H1 (cell line): ENCODE data around the gene PLSCR1. TPM values are rescaled to one million over a fixed set of nuclear protein-coding genes. Genes with fewer than 3 reads are reported as not detected.

Experiments used
- CTCF ChIA-PET: fragments of 300-600 bp; sonication (Branson Sonifier 250); formaldehyde crosslinking; loops from one replicate; lab custom pipeline; 2021; ENCODE audit not compliant: partially characterized antibody; lab: Charles Lee
- POLR2A ChIA-PET: fragments of 300-600 bp; sonication (Branson Sonifier 250); formaldehyde crosslinking; loops from one replicate; lab custom pipeline; 2021; ENCODE audit warnings: inconsistent platforms; ENCODE audit not compliant: partially characterized antibody; lab: Charles Lee
- DNase-seq, 2 experiments: peaks; one replicate each; pipeline versions ENCODE4 v3.0.0 to v3.0.0-alpha.2; 2010 to 2022; ENCODE audit warnings: low spot score in 2 of 2, low read depth in 1 of 2, mixed read lengths in 1 of 2
- FAIRE-seq: peaks from 2 replicates; lab custom pipeline; 2011; peaks lifted over from hg19 to GRCh38; lab: Jason Lieb, UNC
- H2AFZ ChIP-seq: 2 replicates; pipeline ENCODE4 v1.8.1; 2012; ENCODE audit warnings: low read length, inconsistent platforms
- H2AK5ac ChIP-seq: 2 replicates; pipeline ENCODE4 v1.6.1; 2013; ENCODE audit warnings: low read depth, low read length
- H2BK120ac ChIP-seq: replicated peaks from 2 replicates; pipeline ENCODE3; 2013; ENCODE audit warnings: low read depth, low read length, inconsistent platforms
- H2BK12ac ChIP-seq: 2 replicates; pipeline ENCODE4 v1.6.1; 2013; ENCODE audit warnings: low read depth, low read length
- H2BK15ac ChIP-seq: 2 replicates; pipeline ENCODE4 v1.6.1; 2013; ENCODE audit warnings: low read length
- H2BK20ac ChIP-seq: 2 replicates; pipeline ENCODE4 v1.6.1; 2013; ENCODE audit warnings: low read length
- H2BK5ac ChIP-seq: 2 replicates; pipeline ENCODE4 v1.6.1; 2013; ENCODE audit warnings: low read depth, low read length
- H3K14ac ChIP-seq: 2 replicates; pipeline ENCODE4 v1.6.1; 2013; ENCODE audit warnings: inconsistent platforms; ENCODE audit not compliant: insufficient read length
- H3K18ac ChIP-seq: 2 replicates; pipeline ENCODE4 v1.6.1; 2013; ENCODE audit warnings: low read length; ENCODE audit errors: extremely low read depth
- H3K23ac ChIP-seq: 2 replicates; pipeline ENCODE4 v1.6.1; 2013; ENCODE audit warnings: inconsistent platforms; ENCODE audit not compliant: insufficient read length
- H3K23me2 ChIP-seq: 2 replicates; pipeline ENCODE4 v1.6.1; 2013; ENCODE audit warnings: low read depth, low read length
- H3K27ac ChIP-seq: 2 replicates; pipeline ENCODE4 v1.6.1; 2011; ENCODE audit warnings: low read depth, low read length, inconsistent platforms
- H3K27me3 ChIP-seq, 4 experiments: replicated peaks in 1 of 4; 1 replicate in 1 of 4; 2 replicates in 3 of 4; pipeline versions ENCODE4 v1.6.1 to v1.8.1; 2011 to 2013; ENCODE audit warnings: low read length in 3 of 4, mild to moderate bottlenecking in 3 of 4, inconsistent platforms in 2 of 4, mixed read lengths in 2 of 4, moderate library complexity in 1 of 4; ENCODE audit not compliant: control insufficient read depth in 3 of 4, insufficient read depth in 3 of 4; ENCODE audit errors: extremely low read depth in 1 of 4
- H3K36me3 ChIP-seq, 4 experiments: 2 replicates each; pipeline versions ENCODE4 v1.6.1 to v1.8.1; 2011 to 2013; ENCODE audit warnings: mild to moderate bottlenecking in 4 of 4, low read length in 3 of 4, moderate library complexity in 2 of 4, control low read depth in 1 of 4, inconsistent platforms in 1 of 4; ENCODE audit not compliant: insufficient read depth in 4 of 4, control insufficient read depth in 2 of 4
- H3K4ac ChIP-seq: replicated peaks from 2 replicates; pipeline ENCODE3; 2013; ENCODE audit warnings: low read length, low read depth, mixed read lengths, inconsistent platforms; ENCODE audit not compliant: insufficient read length
- H3K4me1 ChIP-seq, 4 experiments: replicated peaks in 1 of 4; 1 replicate in 1 of 4; 2 replicates in 3 of 4; pipeline versions ENCODE4 v1.6.1 to v1.8.1; 2011 to 2013; ENCODE audit warnings: low read length in 3 of 4, inconsistent platforms in 2 of 4, mixed read lengths in 1 of 4; ENCODE audit not compliant: insufficient read depth in 4 of 4, control insufficient read depth in 3 of 4
- H3K4me2 ChIP-seq, 2 experiments: 2 replicates each; pipeline versions ENCODE4 v1.6.1 to v1.8.1; 2011 to 2013; ENCODE audit warnings: low read depth in 2 of 2, low read length in 2 of 2, control low read depth in 1 of 2, inconsistent platforms in 1 of 2, mild to moderate bottlenecking in 1 of 2; ENCODE audit not compliant: insufficient read depth in 1 of 2
- H3K4me3 ChIP-seq, 4 experiments: fragments of 200-600, 300-600 bp in 1 of 4; sonication (generic), shearing (Covaris generic), sonication (Bioruptor Twin) in 1 of 4; 2 replicates each; pipeline versions ENCODE4 v1.5.1 to v1.8.1; 2011 to 2016; ENCODE audit warnings: low read length in 4 of 4, low read depth in 3 of 4, control low read depth in 2 of 4, inconsistent platforms in 2 of 4, mild to moderate bottlenecking in 2 of 4, mixed read lengths in 1 of 4, moderate library complexity in 1 of 4; ENCODE audit not compliant: insufficient read depth in 2 of 4; ENCODE audit errors: extremely low read depth in 1 of 4
- H3K56ac ChIP-seq: replicated peaks from 2 replicates; pipeline ENCODE3; 2013; ENCODE audit warnings: low read depth, mild to moderate bottlenecking, mixed read lengths, low read length, inconsistent platforms; ENCODE audit not compliant: insufficient read length
- H3K79me1 ChIP-seq: 2 replicates; pipeline ENCODE4 v1.6.1; 2013; ENCODE audit warnings: low read depth, low read length, control low read depth
- H3K79me2 ChIP-seq, 2 experiments: 2 replicates each; pipeline versions ENCODE4 v1.6.1 to v1.8.1; 2012 to 2013; ENCODE audit warnings: low read length in 2 of 2, mild to moderate bottlenecking in 2 of 2, inconsistent platforms in 1 of 2; ENCODE audit not compliant: insufficient read depth in 2 of 2, control insufficient read depth in 1 of 2
- H3K9ac ChIP-seq, 4 experiments: replicated peaks in 1 of 4; 1 replicate in 1 of 4; 2 replicates in 3 of 4; pipeline versions ENCODE4 v1.6.1 to v1.8.1; 2011 to 2013; ENCODE audit warnings: low read depth in 3 of 4, low read length in 3 of 4, control low read depth in 2 of 4, mild to moderate bottlenecking in 2 of 4, moderate library complexity in 2 of 4, inconsistent platforms in 1 of 4; ENCODE audit errors: extremely low read depth in 1 of 4
- H3K9me3 ChIP-seq, 2 experiments: 2 replicates each; pipeline versions ENCODE4 v1.6.1 to v1.8.1; 2012 to 2013; ENCODE audit warnings: mild to moderate bottlenecking in 2 of 2, moderate library complexity in 2 of 2, control low read depth in 1 of 2, inconsistent platforms in 1 of 2, low read depth in 1 of 2, low read length in 1 of 2, mixed read lengths in 1 of 2; ENCODE audit not compliant: insufficient read depth in 2 of 2
- H4K20me1 ChIP-seq, 2 experiments: replicated peaks in 1 of 2; 2 replicates each; pipeline versions ENCODE3 to v1.8.1; 2011 to 2013; ENCODE audit warnings: inconsistent platforms in 2 of 2, low read length in 2 of 2, mild to moderate bottlenecking in 1 of 2; ENCODE audit not compliant: insufficient read depth in 2 of 2, control insufficient read depth in 1 of 2
- H4K5ac ChIP-seq: 2 replicates; pipeline ENCODE4 v1.6.1; 2013; ENCODE audit warnings: low read length, low read depth, mixed read lengths, inconsistent platforms; ENCODE audit not compliant: insufficient read length
- H4K8ac ChIP-seq: 2 replicates; pipeline ENCODE4 v1.8.0; 2013; ENCODE audit warnings: mild to moderate bottlenecking, moderate library complexity, low read length, inconsistent platforms; ENCODE audit not compliant: insufficient read depth; ENCODE audit errors: extremely low read depth
- H4K91ac ChIP-seq: replicated peaks from 2 replicates; pipeline ENCODE3; 2013; ENCODE audit warnings: low read length, mixed read lengths, inconsistent platforms; ENCODE audit not compliant: insufficient read length
- CHD1 ChIP-seq: IDR thresholded peaks from 2 replicates; pipeline ENCODE4 v1.6.1; 2012; ENCODE audit warnings: low read depth, low read length, improper control_type of control experiment
- EGR1 ChIP-seq: IDR thresholded peaks from 2 replicates; pipeline ENCODE4 v1.6.1; 2011; ENCODE audit warnings: low read depth, low read length, borderline replicate concordance
- GABPA ChIP-seq: IDR thresholded peaks from 2 replicates; pipeline ENCODE4 v1.6.1; 2011; ENCODE audit warnings: mild to moderate bottlenecking, low read length, moderate library complexity, borderline replicate concordance; ENCODE audit not compliant: insufficient read depth
- TAF1 ChIP-seq: IDR thresholded peaks from 2 replicates; pipeline ENCODE4 v1.6.1; 2011; ENCODE audit warnings: mild to moderate bottlenecking, low read depth, low read length
- WGBS, 2 experiments: shearing (Covaris generic) in 1 of 2; methylation state at CpG; one replicate each; pipeline versions ENCODE4 v1.1.6 to v1.1.7; 2013 to 2015; ENCODE audit warnings: low lambda C conversion rate in 2 of 2, mixed read lengths in 2 of 2, inconsistent platforms in 1 of 2, low coverage in 1 of 2, missing lambda C conversion rate in 1 of 2; ENCODE audit not compliant: insufficient replicate concordance in 2 of 2, insufficient coverage in 1 of 2, insufficient read length in 1 of 2; ENCODE audit errors: extremely low coverage in 1 of 2, missing lambda C conversion rate in 1 of 2; 5-methylcytosine and 5-hydroxymethylcytosine counted together
- polyA plus RNA-seq, 7 experiments: library from polyadenylated mRNA; depleted of rRNA in 3 of 7; stranded (reverse) in 5 of 7; unstranded in 2 of 7; fragments of >200 nt in 5 of 7; fragments of 200-250 nt in 2 of 7; gene quantifications; 1 replicate in 5 of 7; 2 replicates in 1 of 7; 4 replicates in 1 of 7; pipeline versions ENCODE4 v1.2.1 to v1.2.3, GENCODE V29; 2011 to 2013; ENCODE audit warnings: missing spikeins in 2 of 7, mixed read lengths in 2 of 7
- total RNA-seq: library from RNA; stranded (reverse); fragmentation: NEBNext Ultra II Directional; extraction: Animal tissue kit (Norgen Biotek cat#: 25700); gene quantifications from 2 replicates; pipeline ENCODE4 v1.2.1, GENCODE V29; 2021

Gene PLSCR1
- total and polyA plus RNA-seq, 2 of the 8 experiments (the other 6 are each of a cell fraction or from before 2014, with no cell fraction given): 32.2 to 48.5 TPM

DNA sequence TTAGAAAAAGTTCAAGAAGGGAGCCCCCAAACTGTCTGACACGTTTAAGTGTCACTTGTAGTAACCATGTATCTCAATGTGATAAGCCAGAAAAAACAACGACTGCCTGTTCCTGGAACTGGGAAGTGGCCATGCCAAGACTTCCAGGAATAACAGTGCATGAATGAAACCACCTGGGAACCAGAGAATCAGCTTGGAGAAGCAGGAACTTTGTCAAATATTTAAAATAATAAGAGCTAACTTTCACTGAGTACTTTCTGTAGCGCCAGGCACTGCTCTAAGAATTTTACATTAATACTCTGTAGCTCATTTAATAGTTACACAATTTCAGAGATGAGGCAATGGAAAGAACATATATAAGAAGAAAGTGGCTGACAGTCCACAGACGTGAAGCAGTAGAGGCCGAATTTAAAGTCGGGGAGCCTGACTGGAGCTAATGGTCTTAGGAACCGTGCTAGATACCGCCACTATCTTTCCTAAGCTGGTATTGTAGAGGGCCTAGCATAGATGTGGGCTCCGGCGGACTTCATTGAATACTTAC is 876 bp downstream of the PLSCR1 start:
- ChIA-PET CTCF (interaction anchor here (0.7 to 2.4 kb wide), 13 partner anchors 11 to 479 kb away, joined by 3 to 6 read pairs (median 4); no protein-coding TSS in a partner anchor), POLR2A (interaction anchor here (1.0 to 2.0 kb wide), 5 partner anchors 8 to 25 kb away, joined by 3 to 6 read pairs (median 5); no protein-coding TSS in a partner anchor)
- no peak overlapping the region for H2AK5ac ChIP-seq
- no peak overlapping the region for H4K91ac ChIP-seq
- peak overlapping the region; percentile 63 to 84 (median 74) for H3K4me3 ChIP-seq
- no peaks in the 10 kb centered on the region; the same call in 1 of the 2 replicates for H3K23me2 ChIP-seq
- H3K36me3 ChIP-seq: peaks cover 0 to 9% (median 6%) of the 10 kb centered on the region in 4 experiments; a peak in 5 of 8 replicates
- peaks cover 0 to 48% of the 10 kb centered on the region in 2 experiments; a peak in 2 of 4 replicates for H3K79me2 ChIP-seq
- 0 out of 7 replicates have a peak overlapping the region, but pooled peaks of 1 of the 4 experiments have one; percentile 71 for H3K9ac ChIP-seq
- no peak overlapping the region for H2BK5ac ChIP-seq
- no peaks in the 10 kb centered on the region for H3K27me3 ChIP-seq
- H3K79me1 ChIP-seq: peaks cover 3% of the 10 kb centered on the region
- no peak overlapping the region for H3K4ac ChIP-seq
- no peak overlapping the region for H3K23ac ChIP-seq
- H3K4me1 ChIP-seq: peaks cover 0 to 5% (median 3%) of the 10 kb centered on the region in 4 experiments; a peak in 2 of 7 replicates
- H3K27ac ChIP-seq: no peak overlapping the region
- no peak overlapping the region for H3K14ac ChIP-seq
- peak overlapping the region; percentile 68 to 76 for H3K4me2 ChIP-seq
- no peak overlapping the region for H2BK12ac ChIP-seq
- DNase-seq (no peak), FAIRE-seq (no peak)
- 43% methylated on average over 10 of the region's 10 CpGs; no CpG with 5 or more reads in 1 of the 2 experiments for WGBS, 2 experiments
- H2AFZ ChIP-seq: no peak overlapping the region
- peaks cover 7 to 9% of the 10 kb centered on the region in 2 experiments for H3K9me3 ChIP-seq
- H4K5ac ChIP-seq: no peak overlapping the region
- peaks cover 0 to 5% of the 10 kb centered on the region in 2 experiments for H4K20me1 ChIP-seq
- no peak overlapping the region for H2BK15ac ChIP-seq
- H3K18ac ChIP-seq: no peak overlapping the region; the same call in 1 of the 2 replicates
- H4K8ac ChIP-seq: no peak overlapping the region
- no peak overlapping the region for H2BK20ac ChIP-seq
- no peak overlapping the region for H3K56ac ChIP-seq
- H2BK120ac ChIP-seq: no peak overlapping the region
- TF ChIP-seq GABPA (no peak), TAF1 (no peak), EGR1 (no peak), CHD1 (no peak)
